ENCODE measurements around the gene C1orf226.
"Not testable (repeated sequence)": the region's sequence is repeated elsewhere in the genome, so short reads cannot be mapped to it uniquely, and the experiment has no call there.

The C1orf226 gene, protein sequence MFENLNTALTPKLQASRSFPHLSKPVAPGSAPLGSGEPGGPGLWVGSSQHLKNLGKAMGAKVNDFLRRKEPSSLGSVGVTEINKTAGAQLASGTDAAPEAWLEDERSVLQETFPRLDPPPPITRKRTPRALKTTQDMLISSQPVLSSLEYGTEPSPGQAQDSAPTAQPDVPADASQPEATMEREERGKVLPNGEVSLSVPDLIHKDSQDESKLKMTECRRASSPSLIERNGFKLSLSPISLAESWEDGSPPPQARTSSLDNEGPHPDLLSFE

DNA sequence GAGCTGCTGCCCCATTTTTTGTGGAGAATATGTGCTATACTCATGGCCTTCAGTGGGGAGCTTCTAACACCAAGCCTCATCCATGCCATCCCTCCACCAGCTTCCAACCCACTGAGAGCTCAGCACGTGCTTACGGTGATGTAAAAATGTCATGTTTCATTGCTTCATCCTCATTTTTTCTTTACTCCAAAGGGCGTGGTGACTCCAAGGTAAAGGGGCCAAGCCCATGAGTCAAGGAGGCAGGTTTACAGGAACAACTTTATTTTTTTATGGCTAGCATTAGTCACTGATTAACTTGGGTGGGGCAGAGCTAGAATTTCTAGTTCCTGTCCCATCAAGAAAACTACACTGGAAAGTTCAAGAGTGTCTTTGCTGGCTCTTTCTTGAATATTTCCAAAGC, at the start of gene C1orf226:
Gene C1orf226, plus strand, starts transcription at position 346 of the 400 bp plus-strand sequence. CDS start 174 bp downstream, outside the sequence.
- DNase-seq, result no peak

DNA sequence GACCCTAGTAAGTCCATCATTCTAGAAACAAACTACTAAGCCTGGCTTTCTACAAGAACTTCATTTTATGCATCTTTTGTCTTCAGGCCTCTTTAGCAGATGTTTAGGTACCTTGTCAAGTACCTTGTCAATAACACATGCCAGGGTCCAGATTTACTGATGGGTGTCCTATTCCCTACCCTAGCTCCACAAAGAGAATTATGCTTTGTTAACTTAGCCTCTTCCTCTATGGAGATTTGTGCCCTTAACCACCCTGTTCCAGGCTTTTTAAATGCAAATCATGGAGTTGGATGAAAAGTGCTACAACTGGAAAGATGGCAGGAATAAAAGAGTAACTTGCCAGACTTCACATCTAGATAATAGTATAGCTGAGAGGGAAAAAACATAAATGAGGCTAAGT, 47.5 kb upstream of the C1orf226 start:
- no peak for DNase-seq

DNA sequence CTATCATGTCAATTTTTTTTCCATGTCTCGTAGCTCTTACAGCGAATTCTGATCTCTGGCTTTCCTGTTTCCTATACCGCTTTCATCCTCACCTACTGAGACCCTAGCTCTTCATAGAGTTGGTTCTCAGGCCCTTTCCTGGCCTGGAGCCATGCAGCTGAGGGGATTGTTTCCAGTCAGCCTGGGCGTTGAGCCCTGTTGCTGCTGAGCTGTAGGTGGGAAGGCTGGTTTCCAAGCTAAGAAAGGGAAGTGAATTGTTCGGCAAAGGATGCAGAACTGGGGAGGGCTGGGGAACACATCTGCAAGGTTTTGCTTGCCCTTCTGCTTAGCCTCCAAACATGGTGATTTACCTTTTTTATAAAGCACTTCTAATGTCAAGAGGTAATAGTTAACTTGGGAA, 46.4 kb upstream of the C1orf226 start:
- no peak for DNase-seq

DNA sequence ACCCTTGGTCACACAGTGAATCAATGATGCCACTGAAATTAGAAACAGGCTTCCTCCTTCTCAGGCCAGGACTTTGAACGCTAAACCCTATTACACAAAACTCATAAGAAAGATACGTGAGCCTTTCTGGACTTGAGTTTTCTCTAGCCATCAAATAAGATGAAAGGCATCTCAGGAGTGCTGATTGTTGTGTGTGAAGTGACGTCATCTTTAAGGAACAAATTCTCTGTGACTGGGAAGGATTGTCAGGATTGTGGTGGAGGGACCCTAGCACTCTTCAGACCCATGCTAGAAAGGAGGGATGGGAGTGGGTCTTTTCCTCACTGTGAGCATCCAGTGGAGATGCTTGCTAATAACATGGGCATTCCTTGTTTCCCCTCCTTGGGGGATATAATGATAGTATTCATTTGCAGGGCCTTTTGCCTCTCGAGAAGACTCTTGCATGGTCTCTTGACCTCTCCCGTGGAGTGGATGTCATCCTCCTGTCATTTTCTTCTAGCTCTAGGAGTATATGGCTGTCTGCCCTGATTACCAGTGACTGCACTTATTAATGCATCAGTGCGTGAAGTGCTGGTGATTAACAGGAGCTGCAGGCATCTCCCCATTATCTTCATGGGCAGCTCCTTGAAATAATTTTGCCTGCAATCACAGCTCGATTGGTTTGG, 44.8 kb upstream of the C1orf226 start:
- no peak for DNase-seq

DNA sequence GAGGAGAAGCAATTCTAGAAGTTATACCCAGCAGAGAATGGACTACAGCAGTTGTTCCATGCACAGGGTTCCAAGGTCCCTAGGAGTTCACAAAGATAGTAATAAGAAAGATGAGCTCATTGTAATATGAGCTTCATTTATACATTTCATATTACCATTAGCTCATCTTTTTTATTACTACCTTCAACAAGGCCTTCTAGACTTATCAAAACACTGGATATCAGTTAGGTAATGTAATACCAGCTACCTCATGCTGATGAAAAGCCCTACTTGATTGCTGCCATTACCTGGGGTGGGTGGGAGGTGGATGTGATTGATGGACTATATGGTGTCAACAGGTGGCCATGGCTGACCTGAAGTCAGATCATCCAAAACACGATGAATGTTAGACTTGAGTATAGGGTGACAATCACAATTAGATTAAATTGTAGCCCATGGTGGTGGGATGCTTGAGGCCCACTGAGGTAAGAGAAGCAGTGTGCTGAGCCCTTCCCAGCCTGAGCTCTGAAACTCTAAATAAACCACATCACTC, 39.0 kb upstream of the C1orf226 start:
- DNase-seq, result no peak

DNA sequence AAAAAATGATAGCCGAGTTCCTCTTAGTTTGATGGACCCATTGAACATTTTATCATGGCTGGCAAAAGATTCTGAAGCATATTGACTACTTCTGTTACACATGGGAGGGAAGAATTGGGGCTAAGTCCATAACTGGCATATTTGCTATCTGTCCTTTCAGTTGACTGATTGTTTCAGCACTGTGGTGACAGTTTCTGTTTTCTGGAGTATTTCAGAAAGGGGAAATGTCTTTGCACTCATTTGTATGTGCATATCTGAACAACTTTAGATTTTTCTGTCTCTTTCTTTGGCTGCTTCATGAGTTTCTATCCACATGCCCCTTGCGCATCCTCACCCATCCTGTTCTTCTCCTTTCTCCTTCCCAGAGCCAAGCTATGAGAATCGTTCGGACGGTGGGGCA, 38.1 kb upstream of the C1orf226 start:
- DNase-seq, result no peak

DNA sequence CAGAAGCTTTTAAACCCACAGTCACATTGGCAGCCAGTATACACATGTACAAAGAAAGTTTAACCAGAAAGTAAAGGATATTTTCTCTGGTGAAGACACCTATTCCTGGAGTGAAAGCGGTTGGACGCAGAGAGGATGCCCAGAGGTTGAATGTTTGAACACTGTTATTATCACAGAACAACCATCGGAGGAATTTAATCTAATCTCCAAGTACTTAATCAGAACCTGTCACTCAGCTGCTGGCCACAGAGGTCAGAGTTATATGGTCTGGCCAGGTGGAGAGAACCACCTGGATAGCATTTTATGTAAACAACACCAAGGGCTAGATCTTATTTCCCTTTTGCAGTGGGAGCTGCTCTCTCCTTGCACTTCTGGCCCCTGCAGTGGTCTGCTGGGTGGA, 34.2 kb upstream of the C1orf226 start:
- DNase-seq, result no peak

DNA sequence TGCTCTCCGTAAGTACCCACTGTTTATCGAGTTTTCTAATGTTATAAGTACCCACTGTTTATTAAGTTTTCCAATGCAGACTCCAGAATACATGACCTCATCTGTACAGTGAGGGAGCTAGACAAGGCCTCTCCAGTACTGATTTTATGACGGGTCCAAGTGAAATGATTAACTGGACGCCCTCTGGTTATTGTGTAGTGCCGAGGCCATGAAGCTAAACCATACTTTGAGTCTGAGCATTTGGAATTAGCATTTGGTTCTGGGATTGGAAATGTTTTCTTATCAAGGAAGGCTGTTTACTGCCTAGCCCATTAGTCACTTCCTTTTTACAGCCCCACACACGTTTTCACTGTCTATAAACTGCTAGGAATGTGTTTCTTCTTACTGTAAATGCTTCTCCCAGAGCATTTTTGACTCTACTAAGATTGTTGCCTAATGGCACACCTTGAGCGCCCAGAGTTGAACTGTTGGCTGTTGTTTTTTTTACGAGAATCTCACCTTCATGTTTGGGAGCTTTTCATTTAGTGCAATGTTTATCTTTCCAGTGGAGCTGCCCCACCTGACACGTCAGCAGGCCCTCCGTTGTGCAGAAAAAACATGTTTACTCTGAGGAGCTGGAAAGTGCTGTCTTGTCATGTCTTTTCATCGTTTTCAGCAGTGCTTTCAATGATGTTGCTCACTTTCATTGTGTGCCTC, 31.7 kb upstream of the C1orf226 start:
- DNase-seq, result no peak

DNA sequence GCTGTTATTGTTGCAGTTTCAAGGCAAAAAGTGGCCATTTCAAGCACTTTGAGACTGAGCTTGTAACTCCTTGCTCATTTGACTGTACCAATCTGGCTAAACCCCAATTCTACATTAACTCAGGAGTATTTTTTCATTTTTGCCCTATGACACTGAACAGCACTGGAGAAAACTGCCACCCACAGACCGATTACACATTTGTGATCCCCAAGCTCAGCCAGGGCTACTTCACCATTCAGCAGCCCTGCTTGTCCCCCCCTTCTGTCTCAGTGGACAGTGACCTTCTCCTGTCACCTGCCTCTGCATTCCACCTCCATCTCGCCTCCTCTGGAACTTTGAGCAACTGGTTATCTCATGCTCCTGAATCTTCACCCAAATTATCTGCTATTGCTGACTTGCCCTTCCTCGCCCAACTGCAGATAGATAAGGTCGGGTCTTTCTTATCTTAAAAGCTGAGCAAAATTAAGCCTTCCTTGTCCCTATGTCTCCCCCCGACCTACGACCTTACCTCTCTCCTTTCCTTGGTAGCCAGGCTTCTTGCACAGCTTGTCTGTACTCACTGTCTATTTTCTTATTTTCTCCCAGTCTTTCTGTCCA, 30.2 kb upstream of the C1orf226 start:
- no peak for DNase-seq

DNA sequence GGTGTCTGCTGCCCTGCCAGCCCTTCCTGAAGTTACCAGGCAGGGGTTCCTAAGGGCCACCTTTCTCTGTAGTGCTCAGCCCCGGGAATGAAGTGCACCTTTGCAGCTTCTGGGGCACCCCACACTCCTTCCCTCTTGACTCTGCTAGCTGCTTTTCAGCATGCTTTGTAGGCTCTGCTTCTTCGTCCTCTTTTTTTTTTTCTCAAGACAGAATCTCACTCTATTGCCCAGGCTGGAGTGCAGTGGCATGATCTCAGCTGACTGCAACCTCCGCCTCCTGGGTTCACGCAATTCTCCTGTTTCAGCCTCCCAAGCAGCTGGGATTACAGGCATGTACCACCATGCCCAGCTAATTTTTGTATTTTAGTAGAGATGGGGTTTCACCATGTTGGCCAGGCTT, 29.7 kb upstream of the C1orf226 start:
- DNase-seq, result not testable (repeated sequence)

DNA sequence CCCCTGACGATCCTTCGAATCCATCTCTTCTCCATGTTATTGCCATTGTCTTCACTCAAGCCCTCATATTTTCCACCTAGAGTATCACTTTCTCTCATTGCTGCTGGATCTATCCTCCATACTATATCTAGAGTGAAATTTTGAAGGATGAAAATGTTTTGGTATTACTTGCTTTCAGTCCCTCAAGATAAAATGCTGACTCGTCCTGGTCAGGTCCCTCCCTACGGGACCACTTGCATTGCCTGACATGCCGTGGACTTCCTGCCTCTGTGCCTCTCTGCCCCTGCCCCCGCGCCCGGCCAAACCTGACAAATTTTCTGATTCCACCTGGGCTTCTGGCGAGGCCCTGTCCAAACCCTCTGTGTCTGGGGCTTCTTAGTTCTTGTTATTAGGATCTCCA, 28.4 kb upstream of the C1orf226 start:
- DNase-seq, result no peak

DNA sequence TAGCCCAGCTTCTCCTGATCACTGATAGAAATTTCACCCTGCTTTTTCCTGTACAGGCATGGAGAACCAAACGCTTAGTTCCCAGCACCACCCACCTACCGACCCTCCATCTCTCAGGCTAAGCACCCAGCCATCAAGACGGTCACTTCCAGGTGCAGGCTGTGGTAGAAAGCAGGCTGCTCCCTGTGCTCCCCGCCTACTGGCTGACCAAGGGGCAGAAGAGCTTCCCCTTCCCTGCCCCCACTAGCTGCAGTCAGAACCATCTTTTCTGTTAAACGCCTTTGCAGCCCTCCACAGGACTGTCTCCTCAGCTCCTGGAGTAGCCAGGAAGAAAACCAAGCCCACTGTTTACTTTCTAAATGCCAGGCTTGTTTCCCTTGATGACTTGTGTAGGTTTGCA, 27.8 kb upstream of the C1orf226 start:
- no peak for DNase-seq

DNA sequence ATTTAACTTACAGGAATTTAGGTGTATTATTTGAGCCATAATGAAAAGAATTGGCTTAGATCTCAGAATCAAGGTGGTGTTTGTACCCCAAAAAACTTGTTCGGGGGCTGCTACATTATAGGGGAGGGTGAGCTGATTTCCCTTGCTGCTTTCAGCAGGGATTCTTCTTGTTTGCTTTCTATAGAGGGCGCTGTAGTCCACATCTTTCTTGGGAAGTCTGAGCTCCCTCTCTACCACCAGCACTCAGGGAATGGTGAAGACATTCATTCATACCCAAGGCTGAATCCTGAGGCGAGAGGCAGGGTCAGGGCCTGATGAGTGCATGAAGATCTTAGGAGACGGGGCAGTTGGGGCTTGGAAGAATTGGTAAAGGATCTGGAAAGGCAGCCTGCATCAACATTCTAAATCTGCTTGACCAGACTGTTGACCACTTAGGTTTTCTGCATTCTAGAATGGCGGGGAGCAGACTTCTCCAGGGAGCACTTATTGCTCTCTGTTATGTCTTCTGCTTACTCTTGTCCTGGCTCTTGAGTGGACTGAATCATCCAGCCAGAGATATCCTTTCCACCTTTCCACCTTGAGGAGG, 23.8 kb upstream of the C1orf226 start:
- no peak for DNase-seq

DNA sequence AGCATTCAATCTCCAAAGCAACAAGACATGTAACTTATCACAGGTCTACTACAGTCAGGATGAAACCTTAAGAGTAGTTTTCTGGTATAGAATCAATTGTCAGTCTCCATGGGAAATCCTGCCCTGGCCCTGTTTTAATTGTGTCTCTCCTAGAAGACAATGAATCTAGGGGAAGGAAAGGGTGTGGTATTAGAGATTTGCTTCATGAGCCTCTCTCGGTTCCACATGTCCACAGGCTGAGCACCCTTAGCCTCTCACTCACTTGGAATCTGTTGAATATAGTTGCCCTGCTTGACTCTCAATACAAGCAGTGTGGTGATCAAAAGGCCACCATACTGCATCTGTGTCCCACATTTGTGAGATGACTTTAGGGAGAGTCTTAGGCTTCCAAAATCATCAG, 22.6 kb upstream of the C1orf226 start:
- no peak for DNase-seq

DNA sequence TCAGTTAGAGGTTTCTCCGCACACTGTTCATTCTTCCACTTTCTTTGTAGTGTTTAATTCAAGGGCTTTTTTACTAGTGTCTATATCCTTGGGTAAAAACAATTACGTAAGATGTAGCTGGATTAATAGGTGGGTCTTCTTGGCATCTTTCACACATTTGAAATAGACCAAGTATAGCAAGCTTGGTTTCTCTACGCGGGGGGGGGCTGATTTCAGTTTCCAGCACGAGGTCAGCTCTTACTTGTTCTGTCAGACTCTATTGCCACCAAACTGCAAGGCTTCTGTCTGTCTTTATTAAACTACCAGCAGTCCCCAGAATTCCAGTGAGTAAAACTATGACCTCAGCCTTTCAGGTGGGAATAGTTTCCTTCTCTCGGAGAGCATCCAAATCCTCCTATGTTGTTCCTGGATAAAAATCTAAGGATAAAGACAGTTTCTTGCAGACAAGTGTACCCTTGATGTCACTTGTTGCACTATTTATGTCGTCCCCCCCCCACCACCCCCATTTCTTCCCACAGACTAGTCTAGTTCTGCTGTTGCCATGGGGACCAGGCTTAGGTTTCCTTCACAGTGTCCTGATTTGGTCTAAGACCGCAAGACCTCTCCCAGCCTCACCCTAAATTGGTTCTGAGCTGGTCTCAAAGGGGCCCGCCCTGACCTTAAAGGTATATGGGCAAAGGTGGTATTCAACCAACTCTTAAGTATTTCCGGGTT, 21.8 kb upstream of the C1orf226 start:
- DNase-seq, result no peak

DNA sequence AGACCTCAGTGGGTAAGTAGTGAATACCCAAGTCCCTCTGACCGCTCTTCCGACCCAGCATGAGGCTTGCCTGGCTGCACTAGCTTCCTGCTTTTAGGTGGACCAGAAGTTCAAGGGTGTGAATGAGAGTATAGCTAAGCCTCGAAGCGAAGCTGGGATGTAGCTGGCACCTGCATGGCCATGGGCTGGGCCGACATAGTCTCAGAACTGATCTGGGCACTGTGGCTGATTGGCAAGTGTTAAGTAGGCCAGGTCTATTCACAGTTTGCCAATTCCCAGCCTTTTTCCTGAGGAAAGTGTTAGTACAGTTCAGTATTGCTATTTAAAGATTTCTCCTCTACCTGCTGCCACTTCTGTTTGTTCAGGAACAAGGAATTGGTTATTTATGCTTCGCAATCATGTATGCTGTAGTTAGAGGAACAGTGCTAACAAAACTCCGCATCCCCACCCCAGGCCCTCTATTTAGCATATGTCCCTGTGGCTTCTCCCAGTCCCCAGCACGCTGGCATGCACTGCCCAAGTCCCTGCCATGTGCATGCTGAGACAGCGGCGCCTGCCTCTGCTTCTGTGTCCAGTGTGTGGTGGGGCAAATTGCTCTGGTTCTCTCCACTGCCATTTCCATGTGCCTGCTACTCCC, 21.2 kb upstream of the C1orf226 start:
- no peak for DNase-seq

DNA sequence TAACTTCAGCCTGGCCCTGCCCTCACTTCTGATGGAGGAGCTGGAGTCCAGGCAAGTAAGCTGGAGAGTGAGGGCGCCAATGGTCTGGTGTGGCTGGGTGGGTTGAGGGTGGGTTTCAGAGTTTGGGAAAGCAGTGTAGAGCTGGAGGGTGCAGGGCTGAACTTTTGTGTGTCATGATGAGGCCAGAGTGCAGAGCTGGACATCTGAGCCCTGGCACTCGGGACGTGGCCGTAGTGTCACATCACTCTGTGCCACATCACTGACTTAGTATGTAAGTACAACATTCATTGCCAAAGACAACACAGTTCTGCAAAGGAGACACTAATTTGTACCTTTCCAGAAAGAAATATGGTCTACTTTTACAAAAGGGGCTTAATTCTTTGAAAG, 20.7 kb upstream of the C1orf226 start:
- no peak for DNase-seq

DNA sequence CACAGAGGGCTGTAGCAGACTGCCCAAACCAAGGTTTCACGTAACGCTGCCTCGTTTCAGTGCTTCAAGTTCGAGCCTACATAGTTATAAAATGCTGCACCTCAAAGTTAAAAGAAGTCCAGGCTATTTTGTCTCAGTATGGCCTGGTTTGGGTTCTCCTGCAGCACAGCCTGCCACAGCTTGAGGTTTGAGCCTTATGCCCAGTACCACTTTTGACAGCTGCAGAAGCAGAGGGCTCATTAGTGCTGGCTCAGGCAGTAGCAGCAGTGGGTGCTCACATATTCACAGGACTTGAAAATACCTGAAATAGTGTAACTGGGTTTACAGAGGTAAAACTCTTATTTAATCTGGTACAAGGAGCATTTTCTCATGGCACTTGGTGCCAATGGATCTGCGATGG, 20.2 kb upstream of the C1orf226 start:
- no peak for DNase-seq

DNA sequence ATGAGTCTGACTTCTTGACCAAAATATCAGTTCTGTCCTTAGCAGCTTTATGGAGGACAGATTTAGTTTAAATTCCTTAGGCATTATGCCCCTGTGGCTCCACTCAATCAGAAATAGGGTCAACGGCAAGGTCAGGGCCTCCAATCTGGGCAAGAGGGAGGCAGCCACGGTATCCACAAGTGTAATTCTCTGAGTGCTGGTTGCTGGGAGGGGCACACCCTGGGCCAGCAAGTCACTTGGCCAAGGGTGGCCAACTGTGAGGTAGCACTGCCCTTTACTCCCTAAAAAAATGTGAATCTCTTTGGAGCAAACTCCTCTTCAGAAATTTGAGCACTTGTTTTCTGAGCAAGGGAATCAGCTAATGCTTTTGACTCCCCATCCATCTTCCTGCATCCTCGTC, 17.7 kb upstream of the C1orf226 start:
- DNase-seq, result no peak

DNA sequence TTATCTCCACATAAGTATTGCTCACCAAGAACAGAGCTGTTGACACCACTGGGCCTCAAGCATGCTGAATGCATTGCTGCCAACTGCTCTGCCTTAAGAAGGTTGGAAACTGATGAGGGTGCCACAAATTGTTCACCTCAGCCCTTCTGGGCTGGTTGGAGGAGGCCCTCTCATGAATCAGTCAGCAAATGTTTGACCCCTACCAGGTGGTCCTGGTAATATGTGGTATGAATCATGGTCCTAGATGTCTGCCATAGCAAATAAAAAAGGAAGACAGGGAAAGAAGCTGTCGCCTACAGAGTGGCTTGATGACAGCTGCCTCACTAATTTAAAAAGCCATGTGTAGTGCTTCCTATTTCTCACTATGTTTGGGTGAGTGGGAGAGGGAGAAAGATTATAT, 17.0 kb upstream of the C1orf226 start:
- DNase-seq, result no peak

DNA sequence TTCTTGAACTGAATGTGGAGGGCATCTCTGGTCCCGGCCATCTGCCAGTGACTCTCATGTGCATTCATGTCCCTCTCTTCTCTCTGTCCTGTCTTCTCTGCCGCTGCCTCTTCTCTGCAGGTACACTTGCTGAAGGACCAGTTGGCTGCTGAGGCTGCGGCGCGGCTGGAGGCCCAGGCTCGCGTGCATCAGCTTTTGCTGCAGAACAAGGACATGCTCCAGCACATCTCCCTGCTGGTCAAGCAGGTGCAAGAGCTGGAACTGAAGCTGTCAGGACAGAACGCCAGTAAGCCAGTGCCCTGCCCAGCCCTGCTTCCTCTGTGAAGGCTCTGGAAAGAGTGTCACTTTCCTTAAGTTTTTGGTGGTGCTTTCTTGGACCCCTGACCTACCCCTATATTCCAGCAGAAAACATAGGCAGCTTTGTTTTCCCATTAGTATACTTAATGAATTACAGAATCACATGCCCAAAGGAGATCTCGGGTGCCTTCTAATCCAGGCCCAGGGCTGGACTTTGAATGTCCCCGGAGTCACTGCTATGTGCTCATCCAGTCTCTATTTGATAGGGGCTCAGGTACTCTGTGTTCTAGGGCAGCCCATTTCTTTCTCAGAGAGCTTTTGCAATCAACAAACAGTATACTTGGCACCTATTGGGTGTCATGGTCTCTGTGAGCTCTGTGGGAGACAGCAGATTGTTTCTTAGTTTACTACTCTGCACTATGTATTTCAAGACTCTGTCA, 16.1 kb upstream of the C1orf226 start:
- DNase-seq, result no peak
